Endothelial cell of umbilical vein (primary cell): Measurements from ENCODE around the gene PSG6. TPM values are rescaled to one million over a fixed set of nuclear protein-coding genes. Genes with fewer than 3 reads are reported as not detected.
"Not testable (repeated sequence)": the region's sequence is repeated elsewhere in the genome, so short reads cannot be mapped to it uniquely, and the experiment has no call there.

Experiments used
- BruUV-seq: library from RNA; stranded (reverse); fragments of 400-500 nt; replicated peaks from 2 replicates; lab custom pipeline; 2021; lab: Mats Ljungman, UMichigan
- CTCF ChIA-PET: fragments of 300-600, 350-600 bp; sonication (Branson Sonifier 250); formaldehyde crosslinking; loops from one replicate; lab custom pipeline; 2021; ENCODE audit warnings: antibody characterized with exemption, inconsistent platforms; lab: Charles Lee
- POLR2A ChIA-PET: fragments of 300-600, 350-600 bp; sonication (Branson Sonifier 250); formaldehyde crosslinking; loops from one replicate; lab custom pipeline; 2021; ENCODE audit warnings: antibody characterized with exemption, inconsistent platforms; lab: Charles Lee
- DNase-seq: peaks from one replicate; pipeline ENCODE4 v3.0.0-alpha.2; 2011; ENCODE audit warnings: low read depth, low spot score
- FAIRE-seq: peaks from 2 replicates; lab custom pipeline; 2011; peaks lifted over from hg19 to GRCh38; lab: Jason Lieb, UNC
- H2AFZ ChIP-seq: 2 replicates; pipeline ENCODE4 v1.6.0; 2012; ENCODE audit warnings: low read depth, low read length, control low read depth, inconsistent platforms
- H3K27ac ChIP-seq: 2 replicates; pipeline ENCODE4 v1.5.1; 2011; ENCODE audit warnings: low read depth, mild to moderate bottlenecking, control low read depth, low read length, moderate library complexity; ENCODE audit not compliant: insufficient read depth
- H3K27me3 ChIP-seq, 2 experiments: 2 replicates each; pipeline versions ENCODE4 v1.6.0 to v1.6.1; 2011; ENCODE audit warnings: low read length in 2 of 2, mixed read lengths in 1 of 2; ENCODE audit not compliant: control insufficient read depth in 2 of 2, insufficient read depth in 2 of 2
- H3K36me3 ChIP-seq, 2 experiments: 2 replicates in 1 of 2; 3 replicates in 1 of 2; pipeline ENCODE4 v1.5.1; 2011; ENCODE audit warnings: low read length in 2 of 2, mild to moderate bottlenecking in 1 of 2, moderate library complexity in 1 of 2; ENCODE audit not compliant: control insufficient read depth in 2 of 2, insufficient read depth in 2 of 2; ENCODE audit errors: extremely low read depth in 1 of 2
- H3K4me1 ChIP-seq: 3 replicates; pipeline ENCODE4 v1.5.1; 2011; ENCODE audit warnings: mild to moderate bottlenecking, low read length; ENCODE audit not compliant: control insufficient read depth, insufficient read depth; ENCODE audit errors: extremely low read depth
- H3K4me2 ChIP-seq: 2 replicates; pipeline ENCODE4 v1.6.1; 2011; ENCODE audit warnings: low read length, control low read depth, mixed read lengths; ENCODE audit not compliant: insufficient read depth
- H3K4me3 ChIP-seq, 3 experiments: fragments of 200-600 bp in 1 of 3; sonication (generic), shearing (Covaris generic) in 1 of 3; replicated peaks in 1 of 3; 2 replicates each; pipeline ENCODE4 v1.5.1; 2011 to 2016; ENCODE audit warnings: control low read depth in 3 of 3, low read length in 3 of 3, mild to moderate bottlenecking in 2 of 3, inconsistent platforms in 1 of 3, low read depth in 1 of 3, moderate library complexity in 1 of 3; ENCODE audit not compliant: insufficient read depth in 1 of 3
- H3K79me2 ChIP-seq: 2 replicates; pipeline ENCODE4 v1.6.0; 2012; ENCODE audit warnings: low read length, inconsistent platforms; ENCODE audit not compliant: control insufficient read depth, insufficient read depth
- H3K9ac ChIP-seq: replicated peaks from 2 replicates; pipeline ENCODE3; 2011; ENCODE audit warnings: low read length, control low read depth; ENCODE audit not compliant: insufficient read depth; ENCODE audit errors: extremely low read depth
- H3K9me1 ChIP-seq: replicated peaks from 3 replicates; pipeline ENCODE4 v1.6.0; 2011; ENCODE audit warnings: mild to moderate bottlenecking, low read length; ENCODE audit not compliant: control insufficient read depth, insufficient read depth; ENCODE audit errors: extremely low read depth
- H3K9me3 ChIP-seq: replicated peaks from 2 replicates; pipeline ENCODE4 v1.5.1; 2012; ENCODE audit warnings: low read length, inconsistent platforms; ENCODE audit not compliant: control insufficient read depth, insufficient read depth
- H4K20me1 ChIP-seq: replicated peaks from 2 replicates; pipeline ENCODE3; 2011; ENCODE audit warnings: mild to moderate bottlenecking, low read length; ENCODE audit not compliant: control insufficient read depth, insufficient read depth; ENCODE audit errors: extremely low read depth
- EZH2 ChIP-seq: IDR thresholded peaks from 2 replicates; pipeline ENCODE4 v1.6.1; 2012; ENCODE audit warnings: borderline replicate concordance, low read depth, mild to moderate bottlenecking, moderate library complexity, low read length, inconsistent platforms; ENCODE audit not compliant: severe bottlenecking
- MYC ChIP-seq: IDR thresholded peaks from one replicate; pipeline ENCODE4 v1.6.1; 2011; ENCODE audit warnings: mild to moderate bottlenecking, low read depth, low read length
- dilution Hi-C: fragments of 300-500 bp; cut with MboI; formaldehyde crosslinking; loops from one replicate; pipeline ENCODE4 v1.15.0; 2019; ENCODE audit warnings: low sequenced_read_pairs; ENCODE audit not compliant: extremely low pct_ligation_motif_present
- intact Hi-C: fragments of 100-400 bp; cut with micrococcal nuclease; formaldehyde crosslinking; loops from one replicate; pipeline ENCODE4 v1.10.0; 2022
- polyA plus RNA-seq, 4 experiments: library from polyadenylated mRNA; depleted of rRNA in 3 of 4; stranded (reverse) in 3 of 4; unstranded in 1 of 4; fragments of >200 nt; gene quantifications; 2 replicates each; pipeline versions ENCODE4 v1.2.1 to v1.2.3, GENCODE V29; 2011 to 2012; ENCODE audit warnings: missing spikeins in 1 of 4
- total RNA-seq: library from RNA; stranded (reverse); gene quantifications from 2 replicates; pipeline ENCODE4 v1.2.3, GENCODE V29; 2021

Gene PSG6
- total and polyA plus RNA-seq, 2 donors (not counting 3 experiments of a cell fraction or from before 2014, with no cell fraction given): not detected

DNA sequence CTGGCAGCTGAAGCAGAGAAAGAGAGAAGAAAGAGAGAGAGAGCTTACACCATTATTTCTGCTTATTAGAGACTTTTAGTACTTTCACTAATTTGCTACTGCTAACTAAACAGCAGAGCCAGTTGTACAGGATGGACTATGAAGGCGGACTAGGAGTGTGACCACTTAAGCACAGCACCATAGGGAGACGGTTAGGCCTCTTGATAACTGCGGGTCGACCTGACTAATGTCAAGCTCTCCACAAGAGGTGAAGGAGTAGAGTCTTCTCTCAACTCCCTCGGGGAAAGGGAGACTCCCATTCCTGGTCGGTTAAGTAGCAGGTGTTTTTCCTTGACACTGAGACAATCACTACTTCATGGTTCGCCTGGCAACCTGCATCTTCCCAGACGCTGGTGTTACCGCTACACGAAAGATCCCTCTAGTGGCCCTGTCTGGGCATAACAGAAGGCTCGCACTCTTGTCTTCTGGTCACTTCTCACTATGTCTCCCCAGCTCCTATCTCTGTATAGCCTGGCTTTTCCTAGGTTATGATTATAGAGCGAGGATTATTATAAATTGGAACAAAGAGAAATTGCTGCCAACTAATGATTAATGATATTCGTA, 24.6 kb upstream of the PSG6 start:
- intact Hi-C loops (no loop called here), dilution Hi-C loops (no loop called here)
- TF ChIP-seq MYC: no peak
- TF ChIP-seq EZH2: no peak
- Histone ChIP-seq H3K9me1 (no peaks in the 10 kb centered on the region), H3K79me2 (no peaks in the 10 kb centered on the region), H3K27me3 (no peaks in the 10 kb centered on the region), H3K36me3 (no peaks in the 10 kb centered on the region), H3K9ac (no peak overlapping the region), H4K20me1 (no peaks in the 10 kb centered on the region), H3K4me3 (no peak overlapping the region), H3K27ac (no peak overlapping the region), H2AFZ (no peak overlapping the region), H3K4me2 (no peak overlapping the region), H3K9me3 (no peaks in the 10 kb centered on the region), H3K4me1 (no peaks in the 10 kb centered on the region)
- DNase-seq (no peak), FAIRE-seq (no peak)
- BruUV-seq: no TSS peak
- POLR2A ChIA-PET: no interaction called here
- CTCF ChIA-PET: no interaction called here

DNA sequence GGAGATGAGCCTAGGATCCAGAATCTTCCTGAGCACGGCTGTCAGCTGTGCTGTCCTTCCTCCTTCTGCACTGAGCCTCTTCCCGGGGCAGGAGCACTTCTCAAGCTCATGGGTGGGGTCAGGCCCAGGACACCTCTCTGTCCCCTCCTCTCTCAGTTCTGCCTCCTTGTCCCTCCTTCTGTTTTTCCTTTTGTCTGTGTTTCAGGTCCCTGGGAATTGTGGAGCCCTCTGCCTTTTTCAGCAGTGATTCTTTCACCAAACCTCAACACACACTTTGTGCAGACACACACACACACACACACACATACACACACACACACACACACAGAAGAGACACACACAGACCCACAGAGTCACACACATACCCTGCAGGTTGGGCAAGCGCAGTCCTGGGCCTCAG, 19.4 kb upstream of the PSG6 start, which contains the start of gene PSG7:
Gene PSG7, minus strand, starts transcription at position 101 of the 400 bp plus-strand sequence. CDS start 131 bp downstream, outside the sequence.
- H3K4me3 ChIP-seq, dilution Hi-C loops, H3K36me3 ChIP-seq, H3K9ac ChIP-seq, H3K27ac ChIP-seq, H3K4me1 ChIP-seq, H2AFZ ChIP-seq, H3K4me2 ChIP-seq, FAIRE-seq, POLR2A ChIA-PET, intact Hi-C loops, CTCF ChIA-PET, H3K79me2 ChIP-seq, DNase-seq, H3K9me1 ChIP-seq, BruUV-seq, H3K27me3 ChIP-seq, H3K9me3 ChIP-seq, H4K20me1 ChIP-seq: not testable (repeated sequence)

DNA sequence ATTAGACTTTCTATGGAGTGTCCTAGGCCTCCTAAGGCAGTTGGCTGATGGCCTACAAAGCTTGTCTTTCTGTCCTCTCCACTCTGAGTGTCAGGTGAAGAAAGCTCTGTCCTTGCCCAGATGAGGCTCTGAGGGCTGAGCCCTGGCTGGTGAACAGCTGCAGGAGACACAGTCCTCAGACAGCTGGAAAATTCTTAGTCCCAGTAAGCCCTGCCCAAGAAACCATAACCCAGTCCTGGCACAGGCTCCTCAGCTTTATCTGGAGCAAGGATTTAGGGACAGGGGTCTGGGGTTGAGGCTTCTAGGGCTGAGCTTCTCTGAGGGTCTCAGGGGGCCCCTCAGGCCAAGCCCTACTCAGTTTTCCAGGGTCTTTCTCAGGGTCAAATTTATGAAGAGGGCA, 17.0 kb upstream of the PSG6 start:
- H2AFZ ChIP-seq, H3K4me1 ChIP-seq, FAIRE-seq, H3K9me1 ChIP-seq, intact Hi-C loops, H3K9me3 ChIP-seq, POLR2A ChIA-PET, H3K36me3 ChIP-seq, DNase-seq, H3K9ac ChIP-seq, H3K27me3 ChIP-seq, H3K4me2 ChIP-seq, dilution Hi-C loops, H3K79me2 ChIP-seq, H3K4me3 ChIP-seq, CTCF ChIA-PET, H4K20me1 ChIP-seq: not testable (repeated sequence)
- BruUV-seq: TSS peak; percentile 85
- H3K27ac ChIP-seq: peak overlapping the region; percentile 18
